ENCODE results near the gene PSMD11.

DNA sequence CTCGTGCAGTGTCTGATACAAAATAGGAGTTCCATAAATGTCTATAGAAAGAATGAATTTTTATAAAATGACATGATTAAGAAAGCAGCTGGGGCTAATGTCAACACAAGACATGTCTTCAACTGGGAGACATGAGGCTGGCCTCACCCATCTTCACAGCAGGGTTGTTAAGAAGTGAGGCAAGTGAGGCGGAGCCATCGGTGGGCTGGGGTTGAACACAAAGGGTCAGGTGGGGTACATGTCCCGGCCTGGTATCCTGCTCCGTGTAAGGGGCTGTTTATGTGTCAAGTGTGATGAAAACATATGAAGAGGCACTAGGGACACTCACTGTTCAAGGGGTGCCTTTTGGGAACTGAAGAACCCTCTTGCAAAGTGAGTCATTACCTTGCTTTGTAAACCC lies 64.6 kb downstream of the PSMD11 start:
- TF ChIP-seq, protein P1, sequence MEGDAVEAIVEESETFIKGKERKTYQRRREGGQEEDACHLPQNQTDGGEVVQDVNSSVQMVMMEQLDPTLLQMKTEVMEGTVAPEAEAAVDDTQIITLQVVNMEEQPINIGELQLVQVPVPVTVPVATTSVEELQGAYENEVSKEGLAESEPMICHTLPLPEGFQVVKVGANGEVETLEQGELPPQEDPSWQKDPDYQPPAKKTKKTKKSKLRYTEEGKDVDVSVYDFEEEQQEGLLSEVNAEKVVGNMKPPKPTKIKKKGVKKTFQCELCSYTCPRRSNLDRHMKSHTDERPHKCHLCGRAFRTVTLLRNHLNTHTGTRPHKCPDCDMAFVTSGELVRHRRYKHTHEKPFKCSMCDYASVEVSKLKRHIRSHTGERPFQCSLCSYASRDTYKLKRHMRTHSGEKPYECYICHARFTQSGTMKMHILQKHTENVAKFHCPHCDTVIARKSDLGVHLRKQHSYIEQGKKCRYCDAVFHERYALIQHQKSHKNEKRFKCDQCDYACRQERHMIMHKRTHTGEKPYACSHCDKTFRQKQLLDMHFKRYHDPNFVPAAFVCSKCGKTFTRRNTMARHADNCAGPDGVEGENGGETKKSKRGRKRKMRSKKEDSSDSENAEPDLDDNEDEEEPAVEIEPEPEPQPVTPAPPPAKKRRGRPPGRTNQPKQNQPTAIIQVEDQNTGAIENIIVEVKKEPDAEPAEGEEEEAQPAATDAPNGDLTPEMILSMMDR (IDR thresholded peaks at IDR 0.05): no peak
- TF ChIP-seq POLR2A (IDR thresholded peaks at IDR 0.05): no peak

Data from lower leg skin (tissue), 3 donors.